ENCODE data around the gene STAT6.

The STAT6 gene

GRCh38 chr12:57104292-57104910 lies 6.8 kb downstream of the STAT6 start:
- no peak for DNase-seq (ENCODE audit: low read depth in 2 of 2)

- no peak for DNase-seq (ENCODE audit: low read depth in 2 of 2)
Measured at GRCh38 chr12:57103856-57104255, 7.3 kb downstream of the STAT6 start.

GRCh38 chr12:57101892-57102695 lies 9.1 kb downstream of the STAT6 start:
- DNase-seq (ENCODE audit: low read depth in 2 of 2) = no peak

- no peak for DNase-seq (ENCODE audit: low read depth in 2 of 2)
Measured at GRCh38 chr12:57099766-57100165, 11.4 kb downstream of the STAT6 start.

GRCh38 chr12:57099047-57099714 lies 12.0 kb downstream of the STAT6 start:
- DNase-seq (ENCODE audit: low read depth in 2 of 2) = no peak

GRCh38 chr12:57098546-57098945 lies 12.6 kb downstream of the STAT6 start:
- DNase-seq (ENCODE audit: low read depth in 2 of 2) = no peak

- no peak for DNase-seq (ENCODE audit: low read depth in 2 of 2)
Measured at GRCh38 chr12:57097554-57097835, 13.7 kb downstream of the STAT6 start.

GRCh38 chr12:57096748-57097553 lies 14.2 kb downstream of the STAT6 start:
- DNase-seq (ENCODE audit: low read depth in 2 of 2) = no peak

GRCh38 chr12:57096099-57096572 lies 15.0 kb downstream of the STAT6 start:
- DNase-seq (ENCODE audit: low read depth in 2 of 2) = no peak

GRCh38 chr12:57095440-57095839 lies 15.7 kb downstream of the STAT6 start:
- no peak for DNase-seq (ENCODE audit: low read depth in 2 of 2)

- DNase-seq (ENCODE audit: low read depth in 2 of 2) = no peak
Measured at GRCh38 chr12:57094208-57095160, 16.7 kb downstream of the STAT6 start.

- DNase-seq (ENCODE audit: low read depth in 2 of 2) = peak in 1 of 2 experiments; percentile 77
Measured at GRCh38 chr12:57093415-57094207, 17.6 kb downstream of the STAT6 start.

- DNase-seq (ENCODE audit: low read depth in 2 of 2) = no peak
Measured at GRCh38 chr12:57092876-57093414, 18.2 kb downstream of the STAT6 start.

- DNase-seq (ENCODE audit: low read depth in 2 of 2) = no peak
Measured at GRCh38 chr12:57092529-57092862, 18.7 kb downstream of the STAT6 start.

GRCh38 chr12:57091638-57092528 lies 19.3 kb downstream of the STAT6 start:
- DNase-seq (ENCODE audit: low read depth in 2 of 2) = no peak

GRCh38 chr12:57090924-57091637 lies 20.1 kb downstream of the STAT6 start:
- DNase-seq (ENCODE audit: low read depth in 2 of 2) = no peak

- DNase-seq (ENCODE audit: low read depth in 2 of 2) = no peak
Measured at GRCh38 chr12:57090490-57090889, 20.7 kb downstream of the STAT6 start.

Measured in stimulated activated CD4-positive, alpha-beta T cell treated with anti-CD3 and anti-CD28 coated beads, Interleukin-12 subunit alpha, Interleukin-12 subunit beta, amount 100 ng/mL, for 24 hours (primary cell).